Liver (tissue), 9 donors: ENCODE results near the gene CYP2C18. TPM values are rescaled to one million over a fixed set of nuclear protein-coding genes. Genes with fewer than 3 reads are reported as not detected.

Source experiments
- DNase-seq: peaks from one replicate; pipeline ENCODE4 v3.0.0-alpha.2; 2017; ENCODE audit warnings: low spot score
- H3K27ac ChIP-seq, 2 donors: one replicate each; pipeline ENCODE4 v1.7.0; 2013; ENCODE audit warnings: inconsistent platforms in 2 of 2, low read length in 2 of 2, control low read depth in 1 of 2, low read depth in 1 of 2, mild to moderate bottlenecking in 1 of 2
- H3K27me3 ChIP-seq, 4 donors: one replicate each; pipeline versions ENCODE4 v1.6.1 to v1.7.0; 2013; ENCODE audit warnings: low read length in 3 of 4, inconsistent platforms in 1 of 4, mild to moderate bottlenecking in 1 of 4, moderate library complexity in 1 of 4; ENCODE audit not compliant: control insufficient read depth in 4 of 4, insufficient read depth in 4 of 4
- H3K36me3 ChIP-seq, 4 donors: one replicate each; pipeline versions ENCODE4 v1.6.1 to v1.7.0; 2013; ENCODE audit warnings: low read length in 3 of 4, mild to moderate bottlenecking in 3 of 4, low read depth in 1 of 4, moderate library complexity in 1 of 4; ENCODE audit not compliant: control insufficient read depth in 4 of 4, insufficient read depth in 3 of 4
- H3K4me1 ChIP-seq, 4 donors: one replicate each; pipeline versions ENCODE4 v1.6.1 to v1.7.0; 2013; ENCODE audit warnings: low read length in 3 of 4, mild to moderate bottlenecking in 3 of 4, moderate library complexity in 1 of 4; ENCODE audit not compliant: control insufficient read depth in 4 of 4, insufficient read depth in 4 of 4
- H3K4me3 ChIP-seq, 3 donors: one replicate each; pipeline versions ENCODE4 v1.6.1 to v1.7.0; 2013; ENCODE audit warnings: low read length in 3 of 3, control low read depth in 1 of 3, low read depth in 1 of 3, mild to moderate bottlenecking in 1 of 3
- H3K9ac ChIP-seq, 2 donors: one replicate each; pipeline ENCODE4 v1.7.0; 2013; ENCODE audit warnings: low read length in 2 of 2, mild to moderate bottlenecking in 2 of 2, moderate library complexity in 2 of 2, control low read depth in 1 of 2, low read depth in 1 of 2
- H3K9me3 ChIP-seq, 4 donors: one replicate each; pipeline versions ENCODE4 v1.6.1 to v1.7.0; 2013; ENCODE audit warnings: low read length in 3 of 4; ENCODE audit not compliant: control insufficient read depth in 4 of 4
- EGR1 ChIP-seq, 2 donors: IDR thresholded peaks; 2 replicates each; pipeline ENCODE4 v1.6.1; 2016 to 2018; ENCODE audit warnings: antibody characterized with exemption in 2 of 2, low read depth in 2 of 2
- FOXA1 ChIP-seq: IDR thresholded peaks from 2 replicates; pipeline ENCODE4 v1.6.1; 2016; ENCODE audit warnings: antibody characterized with exemption
- FOXA2 ChIP-seq: IDR thresholded peaks from 2 replicates; pipeline ENCODE4 v1.6.1; 2016; ENCODE audit warnings: antibody characterized with exemption
- GABPA ChIP-seq, 2 donors: IDR thresholded peaks in 1 of 2; conservative IDR thresholded peaks in 1 of 2; 2 replicates each; pipeline ENCODE4 v1.6.1; 2016; ENCODE audit warnings: antibody characterized with exemption in 2 of 2, mild to moderate bottlenecking in 1 of 2, moderate library complexity in 1 of 2
- HNF4A ChIP-seq, 2 donors: conservative IDR thresholded peaks; 2 replicates each; pipeline ENCODE4 v1.6.1; 2016; ENCODE audit warnings: antibody characterized with exemption in 2 of 2, mild to moderate bottlenecking in 2 of 2
- HNF4G ChIP-seq: IDR thresholded peaks from 2 replicates; pipeline ENCODE4 v1.6.1; 2016; ENCODE audit warnings: antibody characterized with exemption
- JUND ChIP-seq, 2 donors: IDR thresholded peaks; 2 replicates each; pipeline ENCODE4 v1.6.1; 2016; ENCODE audit warnings: antibody characterized with exemption in 2 of 2
- NR2F2 ChIP-seq: IDR thresholded peaks from 2 replicates; pipeline ENCODE4 v1.6.1; 2016; ENCODE audit warnings: antibody characterized with exemption
- RAD21 ChIP-seq, 2 donors: IDR thresholded peaks; 2 replicates each; pipeline ENCODE4 v1.6.1; 2016; ENCODE audit warnings: antibody characterized with exemption in 2 of 2, mild to moderate bottlenecking in 2 of 2
- RXRA ChIP-seq, 2 donors: IDR thresholded peaks; 2 replicates each; pipeline ENCODE4 v1.6.1; 2017 to 2018; ENCODE audit warnings: antibody characterized with exemption in 2 of 2, mild to moderate bottlenecking in 1 of 2
- SP1 ChIP-seq: IDR thresholded peaks from 2 replicates; pipeline ENCODE4 v1.6.1; 2018; ENCODE audit warnings: antibody characterized with exemption, mild to moderate bottlenecking
- TAF1 ChIP-seq: conservative IDR thresholded peaks from 2 replicates; pipeline ENCODE4 v1.6.1; 2016; ENCODE audit warnings: antibody characterized with exemption, mild to moderate bottlenecking
- YY1 ChIP-seq: IDR thresholded peaks from 2 replicates; pipeline ENCODE4 v1.6.1; 2016; ENCODE audit warnings: antibody characterized with exemption, mild to moderate bottlenecking
- WGBS: extraction: QIAGEN DNeasy Blood & Tissue Kit; methylation state at CpG from one replicate; pipeline ENCODE4 v1.1.7; 2013; 5-methylcytosine and 5-hydroxymethylcytosine counted together
- polyA plus RNA-seq, 2 donors: library from polyadenylated mRNA; stranded (reverse) in 1 of 2; unstranded in 1 of 2; fragments of 200-250 nt in 1 of 2; fragments of >200 nt in 1 of 2; fragmentation: Nextera tagmentation in 1 of 2; extraction: Ambion mirVana in 1 of 2; gene quantifications; one replicate each; pipeline versions ENCODE4 v1.2.1 to v1.2.3, GENCODE V29; 2013 to 2015
- total RNA-seq, 2 donors: library from RNA; depleted of rRNA; stranded (reverse); fragments of >200 nt; gene quantifications; one replicate each; pipeline ENCODE4 v1.2.3, GENCODE V29; 2014
- TF ChIP-seq, protein P1 (sequence below): fragments of 150-350 bp; IDR thresholded peaks from 2 replicates; pipeline ENCODE4 v1.5.1; 2017; ENCODE audit warnings: improper control_type of control experiment, low read depth, low read length; ENCODE audit not compliant: missing input control
- TF ChIP-seq, protein P2 (sequence below): IDR thresholded peaks from 2 replicates; pipeline ENCODE4 v1.6.1; 2016; ENCODE audit warnings: antibody characterized with exemption
- TF ChIP-seq, protein P3 (sequence below): IDR thresholded peaks from 2 replicates; pipeline ENCODE4 v1.6.1; 2016; ENCODE audit warnings: antibody characterized with exemption
- TF ChIP-seq, protein P4 (sequence below): IDR thresholded peaks from 2 replicates; pipeline ENCODE4 v1.6.1; 2016; ENCODE audit warnings: antibody characterized with exemption, mild to moderate bottlenecking
- TF ChIP-seq, protein P5 (sequence below): IDR thresholded peaks from 2 replicates; pipeline ENCODE4 v1.6.1; 2016; ENCODE audit warnings: antibody characterized with exemption
- donor health status: healthy.
- donor health status: healthy.
- donor health status: healthy.
- donor health status: healthy.
- donor health status: healthy.

CYP2C18 gene
- total and polyA plus RNA-seq, 4 donors = 0.93 to 51.5 (median 40.5) TPM

DNA sequence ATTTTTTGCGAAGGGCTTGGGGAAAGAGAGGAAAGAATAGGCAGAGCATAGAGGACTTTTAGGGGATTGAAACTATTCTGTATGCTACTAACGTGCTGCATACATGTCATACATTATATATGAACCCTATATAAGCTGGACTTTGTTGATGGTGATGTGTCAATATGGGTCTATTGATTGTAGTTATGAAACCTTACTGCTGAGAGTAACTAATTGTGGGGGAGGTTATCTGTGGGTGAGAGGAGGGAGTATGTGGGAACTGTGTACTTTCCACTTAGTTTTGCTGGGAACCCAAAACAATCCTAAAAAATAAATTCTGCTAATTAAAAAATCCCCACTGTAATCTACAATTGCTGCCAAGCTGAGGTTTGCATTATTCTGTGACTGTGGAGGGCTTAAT is 63.6 kb downstream of the CYP2C18 start:
- 46% methylated on average over 2 of the region's 2 CpGs for WGBS
- H3K27ac ChIP-seq = peak overlapping the region; percentile 71 to 87
- TF ChIP-seq, protein P1, sequence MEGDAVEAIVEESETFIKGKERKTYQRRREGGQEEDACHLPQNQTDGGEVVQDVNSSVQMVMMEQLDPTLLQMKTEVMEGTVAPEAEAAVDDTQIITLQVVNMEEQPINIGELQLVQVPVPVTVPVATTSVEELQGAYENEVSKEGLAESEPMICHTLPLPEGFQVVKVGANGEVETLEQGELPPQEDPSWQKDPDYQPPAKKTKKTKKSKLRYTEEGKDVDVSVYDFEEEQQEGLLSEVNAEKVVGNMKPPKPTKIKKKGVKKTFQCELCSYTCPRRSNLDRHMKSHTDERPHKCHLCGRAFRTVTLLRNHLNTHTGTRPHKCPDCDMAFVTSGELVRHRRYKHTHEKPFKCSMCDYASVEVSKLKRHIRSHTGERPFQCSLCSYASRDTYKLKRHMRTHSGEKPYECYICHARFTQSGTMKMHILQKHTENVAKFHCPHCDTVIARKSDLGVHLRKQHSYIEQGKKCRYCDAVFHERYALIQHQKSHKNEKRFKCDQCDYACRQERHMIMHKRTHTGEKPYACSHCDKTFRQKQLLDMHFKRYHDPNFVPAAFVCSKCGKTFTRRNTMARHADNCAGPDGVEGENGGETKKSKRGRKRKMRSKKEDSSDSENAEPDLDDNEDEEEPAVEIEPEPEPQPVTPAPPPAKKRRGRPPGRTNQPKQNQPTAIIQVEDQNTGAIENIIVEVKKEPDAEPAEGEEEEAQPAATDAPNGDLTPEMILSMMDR = no peak
- peak; percentile 35 for TF ChIP-seq FOXA1
- peak; percentile 38 for TF ChIP-seq SP1
- TF ChIP-seq, protein P2, sequence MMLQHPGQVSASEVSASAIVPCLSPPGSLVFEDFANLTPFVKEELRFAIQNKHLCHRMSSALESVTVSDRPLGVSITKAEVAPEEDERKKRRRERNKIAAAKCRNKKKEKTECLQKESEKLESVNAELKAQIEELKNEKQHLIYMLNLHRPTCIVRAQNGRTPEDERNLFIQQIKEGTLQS = no peak
- peak; percentile 3 to 48 for TF ChIP-seq RXRA (IDR thresholded peaks at IDR 0.05)
- no peak for TF ChIP-seq TAF1
- TF ChIP-seq JUND (IDR thresholded peaks at IDR 0.05) = no peak
- TF ChIP-seq HNF4A (conservative IDR thresholded peaks at IDR 0.05) = peak; percentile 31 to 58
- no peak for TF ChIP-seq GABPA (IDR thresholded peaks at IDR 0.05 in 1 of 2, conservative IDR thresholded peaks at IDR 0.05 in 1 of 2)
- TF ChIP-seq, protein P3, sequence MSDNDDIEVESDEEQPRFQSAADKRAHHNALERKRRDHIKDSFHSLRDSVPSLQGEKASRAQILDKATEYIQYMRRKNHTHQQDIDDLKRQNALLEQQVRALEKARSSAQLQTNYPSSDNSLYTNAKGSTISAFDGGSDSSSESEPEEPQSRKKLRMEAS = peak; percentile 8
- TF ChIP-seq, protein P4, sequence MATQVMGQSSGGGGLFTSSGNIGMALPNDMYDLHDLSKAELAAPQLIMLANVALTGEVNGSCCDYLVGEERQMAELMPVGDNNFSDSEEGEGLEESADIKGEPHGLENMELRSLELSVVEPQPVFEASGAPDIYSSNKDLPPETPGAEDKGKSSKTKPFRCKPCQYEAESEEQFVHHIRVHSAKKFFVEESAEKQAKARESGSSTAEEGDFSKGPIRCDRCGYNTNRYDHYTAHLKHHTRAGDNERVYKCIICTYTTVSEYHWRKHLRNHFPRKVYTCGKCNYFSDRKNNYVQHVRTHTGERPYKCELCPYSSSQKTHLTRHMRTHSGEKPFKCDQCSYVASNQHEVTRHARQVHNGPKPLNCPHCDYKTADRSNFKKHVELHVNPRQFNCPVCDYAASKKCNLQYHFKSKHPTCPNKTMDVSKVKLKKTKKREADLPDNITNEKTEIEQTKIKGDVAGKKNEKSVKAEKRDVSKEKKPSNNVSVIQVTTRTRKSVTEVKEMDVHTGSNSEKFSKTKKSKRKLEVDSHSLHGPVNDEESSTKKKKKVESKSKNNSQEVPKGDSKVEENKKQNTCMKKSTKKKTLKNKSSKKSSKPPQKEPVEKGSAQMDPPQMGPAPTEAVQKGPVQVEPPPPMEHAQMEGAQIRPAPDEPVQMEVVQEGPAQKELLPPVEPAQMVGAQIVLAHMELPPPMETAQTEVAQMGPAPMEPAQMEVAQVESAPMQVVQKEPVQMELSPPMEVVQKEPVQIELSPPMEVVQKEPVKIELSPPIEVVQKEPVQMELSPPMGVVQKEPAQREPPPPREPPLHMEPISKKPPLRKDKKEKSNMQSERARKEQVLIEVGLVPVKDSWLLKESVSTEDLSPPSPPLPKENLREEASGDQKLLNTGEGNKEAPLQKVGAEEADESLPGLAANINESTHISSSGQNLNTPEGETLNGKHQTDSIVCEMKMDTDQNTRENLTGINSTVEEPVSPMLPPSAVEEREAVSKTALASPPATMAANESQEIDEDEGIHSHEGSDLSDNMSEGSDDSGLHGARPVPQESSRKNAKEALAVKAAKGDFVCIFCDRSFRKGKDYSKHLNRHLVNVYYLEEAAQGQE = no peak
- TF ChIP-seq RAD21 (IDR thresholded peaks at IDR 0.05) = peak in 1 of 2 donors; percentile 32
- TF ChIP-seq FOXA2 = peak; percentile 81
- TF ChIP-seq, protein P5, sequence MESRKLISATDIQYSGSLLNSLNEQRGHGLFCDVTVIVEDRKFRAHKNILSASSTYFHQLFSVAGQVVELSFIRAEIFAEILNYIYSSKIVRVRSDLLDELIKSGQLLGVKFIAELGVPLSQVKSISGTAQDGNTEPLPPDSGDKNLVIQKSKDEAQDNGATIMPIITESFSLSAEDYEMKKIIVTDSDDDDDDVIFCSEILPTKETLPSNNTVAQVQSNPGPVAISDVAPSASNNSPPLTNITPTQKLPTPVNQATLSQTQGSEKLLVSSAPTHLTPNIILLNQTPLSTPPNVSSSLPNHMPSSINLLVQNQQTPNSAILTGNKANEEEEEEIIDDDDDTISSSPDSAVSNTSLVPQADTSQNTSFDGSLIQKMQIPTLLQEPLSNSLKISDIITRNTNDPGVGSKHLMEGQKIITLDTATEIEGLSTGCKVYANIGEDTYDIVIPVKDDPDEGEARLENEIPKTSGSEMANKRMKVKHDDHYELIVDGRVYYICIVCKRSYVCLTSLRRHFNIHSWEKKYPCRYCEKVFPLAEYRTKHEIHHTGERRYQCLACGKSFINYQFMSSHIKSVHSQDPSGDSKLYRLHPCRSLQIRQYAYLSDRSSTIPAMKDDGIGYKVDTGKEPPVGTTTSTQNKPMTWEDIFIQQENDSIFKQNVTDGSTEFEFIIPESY = peak; percentile 50
- no peak for TF ChIP-seq NR2F2
- peak in 1 of 2 donors; percentile 26 for TF ChIP-seq EGR1 (IDR thresholded peaks at IDR 0.05; ENCODE audit: low read depth in 2 of 2)
- peak; percentile 32 for TF ChIP-seq HNF4G
- TF ChIP-seq YY1 = no peak

More for the DNA sequence above, 63.6 kb downstream of the CYP2C18 start:
- Histone ChIP-seq H3K9ac (no peak overlapping the region), H3K27me3 (no peaks in the 10 kb centered on the region), H3K9me3 (no peaks in the 10 kb centered on the region), H3K4me3 (peak overlapping the region in 1 of 3 donors; percentile 31), H3K36me3 (peaks cover 0 to 10% (median 5%) of the 10 kb centered on the region in 4 donors), H3K4me1 (peaks cover 0 to 31% (median 13%) of the 10 kb centered on the region in 4 donors)
- no peak for DNase-seq
